NB4 (cell line): ENCODE data around the gene ADGRG2.

Experiments used
- POLR2A ChIP-seq: IDR thresholded peaks from 2 replicates; pipeline ENCODE4 v1.6.1; 2011; ENCODE audit warnings: mild to moderate bottlenecking; ENCODE audit not compliant: insufficient read length; ENCODE audit errors: extremely low read depth
- TF ChIP-seq, protein P1 (sequence below): IDR thresholded peaks from 2 replicates; pipeline ENCODE4 v1.6.1; 2011; ENCODE audit warnings: low read depth, low read length
- TF ChIP-seq, protein P2 (sequence below): IDR thresholded peaks from one replicate; pipeline ENCODE4 v1.5.1; 2012; ENCODE audit warnings: low read depth, low read length

DNA sequence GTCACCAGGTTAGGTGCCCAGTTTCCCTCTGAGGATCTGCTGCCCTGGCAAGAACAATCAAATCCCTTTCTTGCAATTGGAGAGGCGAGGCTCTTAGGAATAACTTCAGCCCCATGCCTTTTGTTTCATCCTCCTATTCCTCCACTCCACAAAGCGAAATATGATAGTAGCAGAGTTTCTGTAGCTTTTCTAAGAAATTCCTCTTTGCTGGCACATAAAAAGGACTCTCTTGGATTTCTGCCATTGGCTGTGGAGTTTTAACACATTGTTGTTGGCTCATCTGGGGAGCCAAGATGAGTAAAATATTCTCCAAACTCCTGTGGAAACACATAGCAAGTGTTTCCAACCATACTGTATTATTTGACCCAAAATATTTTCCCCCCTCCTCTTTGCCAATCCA is 11.0 kb upstream of the ADGRG2 start:
- no peak for TF ChIP-seq POLR2A
- TF ChIP-seq, protein P1, sequence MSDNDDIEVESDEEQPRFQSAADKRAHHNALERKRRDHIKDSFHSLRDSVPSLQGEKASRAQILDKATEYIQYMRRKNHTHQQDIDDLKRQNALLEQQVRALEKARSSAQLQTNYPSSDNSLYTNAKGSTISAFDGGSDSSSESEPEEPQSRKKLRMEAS, result no peak
- TF ChIP-seq, protein P2, sequence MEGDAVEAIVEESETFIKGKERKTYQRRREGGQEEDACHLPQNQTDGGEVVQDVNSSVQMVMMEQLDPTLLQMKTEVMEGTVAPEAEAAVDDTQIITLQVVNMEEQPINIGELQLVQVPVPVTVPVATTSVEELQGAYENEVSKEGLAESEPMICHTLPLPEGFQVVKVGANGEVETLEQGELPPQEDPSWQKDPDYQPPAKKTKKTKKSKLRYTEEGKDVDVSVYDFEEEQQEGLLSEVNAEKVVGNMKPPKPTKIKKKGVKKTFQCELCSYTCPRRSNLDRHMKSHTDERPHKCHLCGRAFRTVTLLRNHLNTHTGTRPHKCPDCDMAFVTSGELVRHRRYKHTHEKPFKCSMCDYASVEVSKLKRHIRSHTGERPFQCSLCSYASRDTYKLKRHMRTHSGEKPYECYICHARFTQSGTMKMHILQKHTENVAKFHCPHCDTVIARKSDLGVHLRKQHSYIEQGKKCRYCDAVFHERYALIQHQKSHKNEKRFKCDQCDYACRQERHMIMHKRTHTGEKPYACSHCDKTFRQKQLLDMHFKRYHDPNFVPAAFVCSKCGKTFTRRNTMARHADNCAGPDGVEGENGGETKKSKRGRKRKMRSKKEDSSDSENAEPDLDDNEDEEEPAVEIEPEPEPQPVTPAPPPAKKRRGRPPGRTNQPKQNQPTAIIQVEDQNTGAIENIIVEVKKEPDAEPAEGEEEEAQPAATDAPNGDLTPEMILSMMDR, result no peak
